ENCODE measurements around the gene COBL. TPM values are rescaled to one million over a fixed set of nuclear protein-coding genes. Genes with fewer than 3 reads are reported as not detected.

Gene COBL
- polyA plus RNA-seq, 3 donors, result not detected

- Mint-ChIP-seq H3K36me3 (no peaks in the 10 kb centered on the region), H3K9me3 (peaks cover 0 to 3% (median 0%) of the 10 kb centered on the region in 7 donors), H3K27ac (no peak overlapping the region), H3K4me1 (no peaks in the 10 kb centered on the region), H3K4me3 (no peak overlapping the region), H3K27me3 (ENCODE audit: low read depth in 3 of 3) (peaks cover 2 to 7% (median 5%) of the 10 kb centered on the region in 3 donors)
- no peak for TF ChIP-seq CTCF (IDR thresholded peaks at IDR 0.05)
- intact Hi-C loops (cut with micrococcal nuclease), result no loop called here
- Histone ChIP-seq H3K4me3 (replicated peaks in 1 of 3; ENCODE audit: low read depth in 2 of 3, low read length in 3 of 3) (no peak overlapping the region), H3K9ac (ENCODE audit: insufficient read depth, low read length, poor library complexity, severe bottlenecking) (no peak overlapping the region), H3K4me2 (replicated peaks; ENCODE audit: extremely low read depth, low read length, poor library complexity, severe bottlenecking) (no peak overlapping the region), H3K9me3 (replicated peaks in 1 of 2; ENCODE audit: control insufficient read depth in 1 of 2, insufficient read depth in 1 of 2, low read length in 2 of 2) (no peaks in the 10 kb centered on the region), H3K36me3 (replicated peaks in 1 of 2; ENCODE audit: control insufficient read depth in 1 of 2, insufficient read depth in 2 of 2, low read length in 2 of 2) (no peaks in the 10 kb centered on the region), H3K79me2 (ENCODE audit: insufficient read depth, low read length) (no peaks in the 10 kb centered on the region), H3K4me1 (ENCODE audit: control insufficient read depth in 1 of 2, insufficient read depth in 2 of 2, low read length in 2 of 2) (no peaks in the 10 kb centered on the region), H4K20me1 (ENCODE audit: insufficient read depth, low read length) (no peaks in the 10 kb centered on the region), H2AFZ (ENCODE audit: insufficient read depth, low read depth, low read length, poor library complexity, severe bottlenecking) (no peak overlapping the region), H3K27me3 (ENCODE audit: control insufficient read depth in 2 of 2, insufficient read depth in 2 of 2, low read length in 2 of 2) (no peaks in the 10 kb centered on the region), H3K27ac (ENCODE audit: low read depth in 1 of 2, low read length in 2 of 2) (no peak overlapping the region)
- no peak for DNase-seq
- no CpG with 5 or more reads among the region's 5 CpGs for WGBS (ENCODE audit: insufficient coverage)
Measured at GRCh38 chr7:51230723-51231122, 85.9 kb downstream of the COBL start.

- no peaks in the 10 kb centered on the region for H3K9me3 ChIP-seq (replicated peaks in 1 of 2; ENCODE audit: control insufficient read depth in 1 of 2, insufficient read depth in 1 of 2, low read length in 2 of 2)
- 84% methylated on average over 2 of the region's 2 CpGs for WGBS (ENCODE audit: insufficient coverage)
- no peak overlapping the region for H3K9ac ChIP-seq (ENCODE audit: insufficient read depth, low read length, poor library complexity, severe bottlenecking)
- H3K27ac ChIP-seq (ENCODE audit: low read depth in 1 of 2, low read length in 2 of 2), result no peak overlapping the region
- H3K27me3 ChIP-seq (ENCODE audit: control insufficient read depth in 2 of 2, insufficient read depth in 2 of 2, low read length in 2 of 2), result no peaks in the 10 kb centered on the region
- H3K36me3 ChIP-seq (replicated peaks in 1 of 2; ENCODE audit: control insufficient read depth in 1 of 2, insufficient read depth in 2 of 2, low read length in 2 of 2), result no peaks in the 10 kb centered on the region
- no peaks in the 10 kb centered on the region for H3K4me1 ChIP-seq (ENCODE audit: control insufficient read depth in 1 of 2, insufficient read depth in 2 of 2, low read length in 2 of 2)
- TF ChIP-seq CTCF (IDR thresholded peaks at IDR 0.05), result no peak
- no peak overlapping the region for H3K4me2 ChIP-seq (replicated peaks; ENCODE audit: extremely low read depth, low read length, poor library complexity, severe bottlenecking)
- no peaks in the 10 kb centered on the region for H4K20me1 ChIP-seq (ENCODE audit: insufficient read depth, low read length)
- H3K36me3 Mint-ChIP-seq, result no peaks in the 10 kb centered on the region
- H2AFZ ChIP-seq (ENCODE audit: insufficient read depth, low read depth, low read length, poor library complexity, severe bottlenecking), result no peak overlapping the region
- H3K9me3 Mint-ChIP-seq, result peaks cover 0 to 3% (median 0%) of the 10 kb centered on the region in 7 donors
- intact Hi-C loops (cut with micrococcal nuclease), result no loop called here
- H3K27me3 Mint-ChIP-seq (ENCODE audit: low read depth in 3 of 3), result peaks cover 2 to 7% (median 5%) of the 10 kb centered on the region in 3 donors
- H3K27ac Mint-ChIP-seq, result no peak overlapping the region
- DNase-seq, result no peak
- H3K4me3 ChIP-seq (replicated peaks in 1 of 3; ENCODE audit: low read depth in 2 of 3, low read length in 3 of 3), result no peak overlapping the region
- no peak overlapping the region for H3K4me3 Mint-ChIP-seq
- H3K79me2 ChIP-seq (ENCODE audit: insufficient read depth, low read length), result no peaks in the 10 kb centered on the region
- no peaks in the 10 kb centered on the region for H3K4me1 Mint-ChIP-seq
Measured at GRCh38 chr7:51230324-51230625, 86.3 kb downstream of the COBL start.

Measured in CD14-positive monocyte (primary cell).